CD4-positive, alpha-beta T cell (primary cell): ENCODE data around the gene HIVEP3. TPM values are rescaled to one million over a fixed set of nuclear protein-coding genes. Genes with fewer than 3 reads are reported as not detected.

ENCODE experiments used
- ATAC-seq: fragments of 200-7000 bp; cut with Tn5 transposase; one replicate; pipeline ENCODE4 v1.10.0; 2022; ENCODE audit warnings: mild to moderate bottlenecking; ENCODE audit not compliant: poor library complexity
- CTCF ChIA-PET: fragments of 350-600 bp; sonication (Branson Sonifier 250); formaldehyde crosslinking; loops from one replicate; lab custom pipeline; 2021; ENCODE audit warnings: antibody characterized with exemption, inconsistent platforms; lab: Charles Lee
- POLR2A ChIA-PET: fragments of 350-600 bp; sonication (Branson Sonifier 250); formaldehyde crosslinking; loops from one replicate; lab custom pipeline; 2021; ENCODE audit warnings: antibody characterized with exemption, inconsistent platforms; lab: Charles Lee
- DNase-seq, 14 experiments: peaks; one replicate each; pipeline ENCODE4 v3.0.0-alpha.2; 2013 to 2020; ENCODE audit warnings: mixed read lengths in 2 of 14
- H3K27ac ChIP-seq, 2 donors: one replicate each; pipeline versions ENCODE4 v1.5.1 to v1.7.0; 2013; ENCODE audit warnings: low read length in 2 of 2, low read depth in 1 of 2, mild to moderate bottlenecking in 1 of 2
- H3K27me3 ChIP-seq, 2 experiments: 1 replicate in 1 of 2; 2 replicates in 1 of 2; pipeline versions ENCODE4 v1.6.1 to v1.7.0; 2013; ENCODE audit warnings: low read length in 2 of 2, control low read depth in 1 of 2, mild to moderate bottlenecking in 1 of 2, moderate library complexity in 1 of 2; ENCODE audit not compliant: insufficient read depth in 2 of 2, control insufficient read depth in 1 of 2
- H3K36me3 ChIP-seq: one replicate; pipeline ENCODE4 v1.6.1; 2013; ENCODE audit warnings: low read length, control low read depth; ENCODE audit not compliant: insufficient read depth
- H3K4me1 ChIP-seq: one replicate; pipeline ENCODE4 v1.6.1; 2013; ENCODE audit warnings: low read length, control low read depth; ENCODE audit not compliant: insufficient read depth
- H3K4me3 ChIP-seq: one replicate; pipeline ENCODE4 v1.5.1; 2013; ENCODE audit warnings: mild to moderate bottlenecking, low read length, moderate library complexity
- H3K9me3 ChIP-seq, 2 experiments: 1 replicate in 1 of 2; 2 replicates in 1 of 2; pipeline versions ENCODE4 v1.6.1 to v1.7.0; 2013; ENCODE audit warnings: low read length in 2 of 2, mild to moderate bottlenecking in 2 of 2, control low read depth in 1 of 2, moderate library complexity in 1 of 2; ENCODE audit not compliant: control insufficient read depth in 1 of 2, insufficient read depth in 1 of 2
- H3K27ac Mint-ChIP-seq: one replicate; pipeline ENCODE4 v1.8.0; 2020; ENCODE audit warnings: mixed read lengths
- H3K27me3 Mint-ChIP-seq: one replicate; pipeline ENCODE4 v1.8.0; 2021; ENCODE audit warnings: mixed read lengths
- H3K36me3 Mint-ChIP-seq: one replicate; pipeline ENCODE4 v1.8.0; 2021; ENCODE audit warnings: low read depth, mixed read lengths
- H3K4me1 Mint-ChIP-seq: one replicate; pipeline ENCODE4 v1.8.0; 2021; ENCODE audit warnings: low read depth, mixed read lengths
- H3K4me3 Mint-ChIP-seq: one replicate; pipeline ENCODE4 v1.8.0; 2020; ENCODE audit warnings: mild to moderate bottlenecking, mixed read lengths
- H3K9me3 Mint-ChIP-seq: one replicate; pipeline ENCODE4 v1.8.0; 2020; ENCODE audit warnings: mixed read lengths
- intact Hi-C, 2 experiments: fragments of 100-400 bp; cut with DNase I in 1 of 2; cut with micrococcal nuclease in 1 of 2; formaldehyde crosslinking; loops; one replicate each; pipeline versions ENCODE4 v1.15.1 to v1.9.0; 2023 to 2025; cut with DNase I, micrococcal nuclease
- total RNA-seq, 174 experiments: library from RNA in 2 of 174; stranded (reverse) in 2 of 174; gene quantifications; one replicate each; pipeline ENCODE4 v1.2.3 and lab custom pipeline; 2021 to 2026
- TF ChIP-seq, protein P1 (sequence below): fragments of 200-600 bp; IDR thresholded peaks from one replicate; pipeline ENCODE4 v1.8.0; 2022; ENCODE audit warnings: antibody characterized with exemption, mild to moderate bottlenecking

HIVEP3 gene
- total RNA-seq, 2 experiments from 2014 or later = 5.1 to 5.4 TPM

DNA sequence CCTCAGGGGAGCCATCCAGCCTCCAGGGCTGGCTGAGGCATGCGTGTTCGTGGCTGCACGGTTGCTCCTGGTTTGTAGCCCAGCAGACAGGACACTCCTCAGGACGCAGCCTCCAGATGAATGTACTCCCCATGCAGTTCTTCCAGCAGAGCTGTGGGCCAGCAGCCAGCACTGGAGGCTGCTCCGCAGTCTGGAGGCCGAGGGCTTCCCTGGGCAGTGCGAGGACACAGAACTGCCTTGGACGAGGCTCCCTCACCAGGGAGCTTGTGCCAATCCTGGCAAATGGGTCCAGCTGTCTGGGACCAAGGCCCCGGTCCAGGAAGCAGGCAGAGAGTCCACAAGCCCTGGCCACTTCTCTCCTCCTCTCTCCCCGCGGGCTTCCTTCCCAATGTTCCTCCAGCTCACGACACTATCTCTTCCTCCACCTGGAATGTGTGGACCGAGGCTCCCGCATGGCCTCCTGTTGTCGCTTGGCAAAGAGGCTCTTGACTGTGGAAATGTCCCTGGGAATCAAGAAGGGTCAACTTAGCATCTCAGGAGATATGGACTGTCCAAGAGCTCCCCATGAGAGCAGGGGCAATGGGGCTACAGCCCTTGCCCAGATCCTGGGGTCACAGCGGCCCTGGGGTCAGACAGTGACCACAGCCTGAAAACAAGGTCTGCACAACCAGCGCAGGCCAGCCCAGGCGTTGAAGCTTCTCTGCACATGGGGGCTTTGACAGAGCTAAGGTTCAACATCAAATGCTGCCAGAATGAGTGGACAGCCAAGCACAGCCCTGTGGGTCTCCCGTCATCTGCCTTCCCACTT lies 439.5 kb downstream of the HIVEP3 start:
- Mint-ChIP-seq H3K27me3 (peaks cover 9% of the 10 kb centered on the region), H3K27ac (no peak overlapping the region), H3K9me3 (no peaks in the 10 kb centered on the region), H3K4me1 (no peaks in the 10 kb centered on the region), H3K4me3 (no peak overlapping the region), H3K36me3 (no peaks in the 10 kb centered on the region)
- DNase-seq (no peak), ATAC-seq (no peak)
- CTCF ChIA-PET = no interaction called here
- TF ChIP-seq, protein P1, sequence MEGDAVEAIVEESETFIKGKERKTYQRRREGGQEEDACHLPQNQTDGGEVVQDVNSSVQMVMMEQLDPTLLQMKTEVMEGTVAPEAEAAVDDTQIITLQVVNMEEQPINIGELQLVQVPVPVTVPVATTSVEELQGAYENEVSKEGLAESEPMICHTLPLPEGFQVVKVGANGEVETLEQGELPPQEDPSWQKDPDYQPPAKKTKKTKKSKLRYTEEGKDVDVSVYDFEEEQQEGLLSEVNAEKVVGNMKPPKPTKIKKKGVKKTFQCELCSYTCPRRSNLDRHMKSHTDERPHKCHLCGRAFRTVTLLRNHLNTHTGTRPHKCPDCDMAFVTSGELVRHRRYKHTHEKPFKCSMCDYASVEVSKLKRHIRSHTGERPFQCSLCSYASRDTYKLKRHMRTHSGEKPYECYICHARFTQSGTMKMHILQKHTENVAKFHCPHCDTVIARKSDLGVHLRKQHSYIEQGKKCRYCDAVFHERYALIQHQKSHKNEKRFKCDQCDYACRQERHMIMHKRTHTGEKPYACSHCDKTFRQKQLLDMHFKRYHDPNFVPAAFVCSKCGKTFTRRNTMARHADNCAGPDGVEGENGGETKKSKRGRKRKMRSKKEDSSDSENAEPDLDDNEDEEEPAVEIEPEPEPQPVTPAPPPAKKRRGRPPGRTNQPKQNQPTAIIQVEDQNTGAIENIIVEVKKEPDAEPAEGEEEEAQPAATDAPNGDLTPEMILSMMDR = no peak
- POLR2A ChIA-PET = no interaction called here
- no peaks in the 10 kb centered on the region for H3K27me3 ChIP-seq
- no peaks in the 10 kb centered on the region for H3K4me1 ChIP-seq
- no peaks in the 10 kb centered on the region for H3K36me3 ChIP-seq
- H3K4me3 ChIP-seq = no peak overlapping the region
- no peak overlapping the region for H3K27ac ChIP-seq
- intact Hi-C loops = no loop called here
- no peaks in the 10 kb centered on the region for H3K9me3 ChIP-seq

DNA sequence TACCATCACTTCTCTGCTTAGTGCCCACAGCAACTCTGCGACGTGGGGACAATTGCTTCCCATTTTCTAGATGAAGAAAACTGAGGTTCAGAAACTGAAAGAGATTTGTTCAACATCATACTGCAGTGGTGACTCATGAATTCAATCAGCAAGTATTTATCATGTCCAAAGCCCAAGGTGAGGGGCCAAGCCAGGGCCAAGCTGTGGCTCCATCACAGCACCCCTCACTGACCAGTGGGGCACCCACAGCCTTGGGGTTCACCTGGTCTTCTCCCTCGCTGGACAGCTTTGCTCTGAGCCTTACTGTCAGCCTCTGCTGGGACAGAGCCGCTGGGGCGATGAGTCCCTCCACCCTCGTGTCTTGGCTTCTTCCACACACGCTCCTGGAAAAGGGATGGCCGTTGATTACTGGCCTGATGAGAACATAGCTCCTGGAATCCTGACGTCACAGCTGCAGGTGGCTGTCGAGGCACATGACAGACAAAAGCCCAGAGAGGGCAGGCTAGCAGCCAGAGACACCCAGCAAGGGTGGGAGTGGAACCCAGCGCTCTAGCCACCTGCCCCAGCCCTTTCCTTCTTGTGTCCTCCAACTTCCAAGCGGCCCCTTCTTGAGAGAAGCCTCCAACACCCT lies 440.5 kb downstream of the HIVEP3 start:
- H3K4me3 Mint-ChIP-seq = no peak overlapping the region
- Histone ChIP-seq H3K27me3 (no peaks in the 10 kb centered on the region), H3K36me3 (no peaks in the 10 kb centered on the region), H3K4me1 (no peaks in the 10 kb centered on the region), H3K4me3 (no peak overlapping the region), H3K27ac (no peak overlapping the region), H3K9me3 (no peaks in the 10 kb centered on the region)
- H3K27me3 Mint-ChIP-seq = peaks cover 3% of the 10 kb centered on the region
- no peaks in the 10 kb centered on the region for H3K9me3 Mint-ChIP-seq
- CTCF ChIA-PET = no interaction called here
- TF ChIP-seq, protein P1 = no peak
- no peak for DNase-seq
- intact Hi-C loops = no loop called here
- H3K4me1 Mint-ChIP-seq = no peaks in the 10 kb centered on the region
- H3K36me3 Mint-ChIP-seq = no peaks in the 10 kb centered on the region
- POLR2A ChIA-PET = no interaction called here
- no peak overlapping the region for H3K27ac Mint-ChIP-seq
- ATAC-seq = no peak

- no peaks in the 10 kb centered on the region for H3K27me3 Mint-ChIP-seq
- ChIA-PET POLR2A (no interaction called here), CTCF (no interaction called here)
- intact Hi-C loops = no loop called here
- Histone ChIP-seq H3K9me3 (no peaks in the 10 kb centered on the region), H3K27ac (no peak overlapping the region), H3K27me3 (no peaks in the 10 kb centered on the region), H3K36me3 (no peaks in the 10 kb centered on the region), H3K4me3 (no peak overlapping the region), H3K4me1 (no peaks in the 10 kb centered on the region)
- no peaks in the 10 kb centered on the region for H3K9me3 Mint-ChIP-seq
- DNase-seq = no peak
- no peaks in the 10 kb centered on the region for H3K36me3 Mint-ChIP-seq
- H3K4me1 Mint-ChIP-seq = no peaks in the 10 kb centered on the region
- H3K27ac Mint-ChIP-seq = no peak overlapping the region
- TF ChIP-seq, protein P1 = no peak
- ATAC-seq = no peak
- H3K4me3 Mint-ChIP-seq = no peak overlapping the region
Measured at GRCh38 chr1:41476807-41477361, 441.8 kb downstream of the HIVEP3 start.
